ENCODE measurements around the gene FNBP1L. TPM values are rescaled to one million over a fixed set of nuclear protein-coding genes. Genes with fewer than 3 reads are reported as not detected.

FNBP1L gene
- total and polyA plus RNA-seq, 2 of the 8 experiments (the other 6 are each of a cell fraction or from before 2014, with no cell fraction given): 48.9 to 95.9 TPM

- FAIRE-seq (no peak), DNase-seq (ENCODE audit: low read depth in 1 of 2, low spot score in 2 of 2) (no peak)
- no peak overlapping the region for H2BK20ac ChIP-seq (ENCODE audit: low read length)
- POLR2A ChIA-PET (ENCODE audit: partially characterized antibody): no interaction called here
- no peak overlapping the region for H2BK120ac ChIP-seq (replicated peaks; ENCODE audit: low read depth, low read length)
- peaks cover 19 to 98% of the 10 kb centered on the region in 2 experiments for H3K79me2 ChIP-seq (ENCODE audit: control insufficient read depth in 1 of 2, insufficient read depth in 2 of 2, low read length in 2 of 2)
- no peak overlapping the region for H3K4me2 ChIP-seq (ENCODE audit: insufficient read depth in 1 of 2, low read depth in 2 of 2, low read length in 2 of 2)
- no peaks in the 10 kb centered on the region; the same call in 1 of the 2 replicates for H3K79me1 ChIP-seq (ENCODE audit: low read depth, low read length)
- no peak overlapping the region for H3K14ac ChIP-seq (ENCODE audit: insufficient read length)
- no peak overlapping the region for H3K4ac ChIP-seq (replicated peaks; ENCODE audit: insufficient read length, low read depth, low read length)
- no peak overlapping the region for H3K4me3 ChIP-seq (ENCODE audit: extremely low read depth in 1 of 4, insufficient read depth in 2 of 4, low read depth in 3 of 4, low read length in 4 of 4)
- H3K23me2 ChIP-seq (ENCODE audit: low read depth, low read length): no peaks in the 10 kb centered on the region
- peaks cover 12 to 13% of the 10 kb centered on the region in 2 experiments for H4K20me1 ChIP-seq (replicated peaks in 1 of 2; ENCODE audit: control insufficient read depth in 1 of 2, insufficient read depth in 2 of 2, low read length in 2 of 2)
- CTCF ChIA-PET (ENCODE audit: partially characterized antibody): no interaction called here
- H2AFZ ChIP-seq (ENCODE audit: low read length): no peak overlapping the region
- H2BK15ac ChIP-seq (ENCODE audit: low read length): no peak overlapping the region
- H3K9ac ChIP-seq (replicated peaks in 1 of 4; ENCODE audit: extremely low read depth in 1 of 4, low read depth in 3 of 4, low read length in 3 of 4): no peak overlapping the region
- peaks cover 1 to 5% of the 10 kb centered on the region in 2 experiments; a peak in 2 of 4 replicates for H3K9me3 ChIP-seq (ENCODE audit: insufficient read depth in 2 of 2, low read depth in 1 of 2, low read length in 1 of 2)
- H3K56ac ChIP-seq (replicated peaks; ENCODE audit: insufficient read length, low read depth, low read length): no peak overlapping the region
- H2BK5ac ChIP-seq (ENCODE audit: low read depth, low read length): no peak overlapping the region
- peaks cover 0 to 3% (median 0%) of the 10 kb centered on the region in 4 experiments; a peak in 2 of 7 replicates for H3K4me1 ChIP-seq (replicated peaks in 1 of 4; ENCODE audit: control insufficient read depth in 3 of 4, insufficient read depth in 4 of 4, low read length in 3 of 4)
- no peak for TF ChIP-seq BACH1 (IDR thresholded peaks at IDR 0.05; ENCODE audit: low read length)
- TF ChIP-seq TAF7 (optimal IDR thresholded peaks at IDR 0.05; ENCODE audit: borderline replicate concordance, low read depth, low read length): no peak
- no peak for TF ChIP-seq CHD2 (IDR thresholded peaks at IDR 0.05; ENCODE audit: low read length)
- TF ChIP-seq EP300 (IDR thresholded peaks at IDR 0.05; ENCODE audit: borderline replicate concordance in 1 of 2, low read depth in 2 of 2, low read length in 2 of 2): no peak
- no peak for TF ChIP-seq TCF12 (IDR thresholded peaks at IDR 0.05; ENCODE audit: low read depth, low read length)
- TF ChIP-seq SIN3A (conservative IDR thresholded peaks at IDR 0.05 in 1 of 2, IDR thresholded peaks at IDR 0.05 in 1 of 2; ENCODE audit: low read depth in 1 of 2, low read length in 2 of 2): no peak
- TF ChIP-seq EGR1 (IDR thresholded peaks at IDR 0.05; ENCODE audit: borderline replicate concordance, low read depth, low read length): no peak
- no peak for TF ChIP-seq CBX5 (IDR thresholded peaks at IDR 0.05; ENCODE audit: low read depth, low read length)
- no peak for TF ChIP-seq PHF8 (conservative IDR thresholded peaks at IDR 0.05; ENCODE audit: low read depth, low read length)
- TF ChIP-seq SP2 (IDR thresholded peaks at IDR 0.05; ENCODE audit: low read length): no peak
- TF ChIP-seq KDM4A (IDR thresholded peaks at IDR 0.05; ENCODE audit: low read depth, low read length, severe bottlenecking): no peak
- no peak for TF ChIP-seq TAF1 (IDR thresholded peaks at IDR 0.05; ENCODE audit: low read depth, low read length)
- TF ChIP-seq GABPA (IDR thresholded peaks at IDR 0.05; ENCODE audit: borderline replicate concordance, insufficient read depth, low read length): no peak
- no peak for TF ChIP-seq USF2 (IDR thresholded peaks at IDR 0.05; ENCODE audit: low read length)
- TF ChIP-seq ASH2L (IDR thresholded peaks at IDR 0.05; ENCODE audit: low read length): no peak
- H4K8ac ChIP-seq (ENCODE audit: extremely low read depth, insufficient read depth, low read length): no peak overlapping the region
- no peak overlapping the region for H4K91ac ChIP-seq (replicated peaks; ENCODE audit: insufficient read length, low read length)
- H4K5ac ChIP-seq (ENCODE audit: insufficient read length, low read depth, low read length): no peak overlapping the region
- no peak overlapping the region for H2BK12ac ChIP-seq (ENCODE audit: low read depth, low read length)
- no peak overlapping the region for H3K23ac ChIP-seq (ENCODE audit: insufficient read length)
- H3K27ac ChIP-seq (ENCODE audit: low read depth, low read length): no peak overlapping the region
- H3K18ac ChIP-seq (ENCODE audit: extremely low read depth, low read length): no peak overlapping the region
- no peak overlapping the region for H2AK5ac ChIP-seq (ENCODE audit: low read depth, low read length)
- no peaks in the 10 kb centered on the region for H3K27me3 ChIP-seq (replicated peaks in 1 of 4; ENCODE audit: control insufficient read depth in 3 of 4, extremely low read depth in 1 of 4, insufficient read depth in 3 of 4, low read length in 3 of 4)
- H3K36me3 ChIP-seq (ENCODE audit: control insufficient read depth in 2 of 4, insufficient read depth in 4 of 4, low read length in 3 of 4): no peaks in the 10 kb centered on the region; a peak in 1 of 8 replicates
These were observed 35.7 kb downstream of the FNBP1L start for GRCh38 chr1:93483606-93484005.

Data from H1 (cell line).